Uterus (tissue), 2 donors: ENCODE measurements around the gene HSPA14.

Source experiments
- CTCF ChIP-seq, 4 experiments: fragments of 200-600 bp in 2 of 4; fragments of 450-650 bp in 2 of 4; sonication (generic) in 2 of 4; IDR thresholded peaks; one replicate each; pipeline ENCODE4 v1.5.1; 2016 to 2019; ENCODE audit warnings: antibody characterized with exemption in 4 of 4, mild to moderate bottlenecking in 2 of 4, moderate library complexity in 1 of 4
- POLR2A ChIP-seq, 2 donors: fragments of 450-650 bp; IDR thresholded peaks; one replicate each; pipeline ENCODE4 v1.6.1; 2016; ENCODE audit warnings: antibody characterized with exemption in 2 of 2, mild to moderate bottlenecking in 1 of 2, moderate library complexity in 1 of 2

DNA sequence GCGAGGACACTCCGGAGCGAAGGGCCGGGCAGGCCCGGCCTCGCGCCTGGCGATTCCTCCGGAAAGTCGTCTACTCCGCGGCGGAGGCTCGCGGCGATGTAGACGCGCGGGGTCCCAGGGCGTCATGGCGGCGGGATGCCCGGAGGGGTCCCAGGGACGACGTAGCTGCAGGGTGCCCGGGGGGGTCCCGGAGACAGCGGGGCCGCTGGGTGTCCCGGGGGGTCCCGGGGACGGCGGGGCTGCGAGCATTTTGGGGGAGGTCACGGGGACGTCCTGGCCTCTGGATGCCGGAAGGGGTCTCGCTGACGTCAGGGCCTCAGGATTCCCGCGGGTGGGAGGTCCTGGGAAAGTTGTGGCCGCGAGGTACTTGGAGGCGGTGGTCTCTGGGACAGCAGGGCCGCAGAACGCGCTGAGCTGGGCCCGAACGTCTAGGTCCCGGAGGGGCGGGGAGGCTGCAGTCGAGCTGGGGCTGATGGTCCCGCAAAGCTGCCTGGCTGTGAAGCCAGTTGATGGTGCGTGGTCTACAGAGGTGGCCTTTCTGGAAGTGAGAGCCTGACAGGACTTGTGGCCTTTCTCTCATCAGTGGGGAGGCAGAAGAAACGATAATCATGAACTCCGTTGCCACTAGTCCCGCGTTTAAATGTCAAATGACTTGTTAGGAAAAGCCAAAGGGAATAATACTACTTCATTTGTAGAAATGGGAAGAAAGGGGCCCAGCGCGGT lies 637 bp downstream of the HSPA14 start:
- TF ChIP-seq CTCF (IDR thresholded peaks at IDR 0.05) (no peak), POLR2A (IDR thresholded peaks at IDR 0.05) (no peak)
